ENCODE results near the gene GPR45. TPM values are rescaled to one million over a fixed set of nuclear protein-coding genes. Genes with fewer than 3 reads are reported as not detected.

GPR45 gene
- total RNA-seq, 1 donor from 2014 or later: not detected

DNA sequence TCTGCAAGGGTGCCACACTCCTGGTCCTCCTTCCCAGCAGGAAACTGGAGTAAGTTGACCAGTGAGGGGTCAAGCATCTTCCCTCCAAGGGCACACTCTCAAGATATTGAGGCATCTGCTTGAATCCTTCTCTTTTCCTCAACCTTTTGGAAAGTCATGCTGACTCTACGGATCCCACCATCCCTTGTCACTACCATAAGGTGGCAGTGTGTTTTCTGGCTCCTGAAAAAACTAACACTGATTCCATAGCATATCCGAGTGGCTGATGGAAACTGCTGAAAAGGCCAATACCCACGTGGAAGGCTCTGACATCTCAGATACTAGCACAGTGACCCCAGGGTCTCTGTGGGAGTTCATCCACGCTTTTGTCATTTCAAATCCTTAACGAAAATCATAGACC, 37.1 kb downstream of the GPR45 start:
- intact Hi-C loops (cut with DNase I): no loop called here
- ATAC-seq (no peak), DNase-seq (no peak)
- no peak overlapping the region for H3K27ac ChIP-seq
- peaks cover 96% of the 10 kb centered on the region for H3K36me3 ChIP-seq
- TF ChIP-seq, protein P1, sequence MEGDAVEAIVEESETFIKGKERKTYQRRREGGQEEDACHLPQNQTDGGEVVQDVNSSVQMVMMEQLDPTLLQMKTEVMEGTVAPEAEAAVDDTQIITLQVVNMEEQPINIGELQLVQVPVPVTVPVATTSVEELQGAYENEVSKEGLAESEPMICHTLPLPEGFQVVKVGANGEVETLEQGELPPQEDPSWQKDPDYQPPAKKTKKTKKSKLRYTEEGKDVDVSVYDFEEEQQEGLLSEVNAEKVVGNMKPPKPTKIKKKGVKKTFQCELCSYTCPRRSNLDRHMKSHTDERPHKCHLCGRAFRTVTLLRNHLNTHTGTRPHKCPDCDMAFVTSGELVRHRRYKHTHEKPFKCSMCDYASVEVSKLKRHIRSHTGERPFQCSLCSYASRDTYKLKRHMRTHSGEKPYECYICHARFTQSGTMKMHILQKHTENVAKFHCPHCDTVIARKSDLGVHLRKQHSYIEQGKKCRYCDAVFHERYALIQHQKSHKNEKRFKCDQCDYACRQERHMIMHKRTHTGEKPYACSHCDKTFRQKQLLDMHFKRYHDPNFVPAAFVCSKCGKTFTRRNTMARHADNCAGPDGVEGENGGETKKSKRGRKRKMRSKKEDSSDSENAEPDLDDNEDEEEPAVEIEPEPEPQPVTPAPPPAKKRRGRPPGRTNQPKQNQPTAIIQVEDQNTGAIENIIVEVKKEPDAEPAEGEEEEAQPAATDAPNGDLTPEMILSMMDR (IDR thresholded peaks at IDR 0.05): no peak
- H3K4me1 ChIP-seq: no peaks in the 10 kb centered on the region
- H3K9me3 ChIP-seq: no peaks in the 10 kb centered on the region
- H3K4me3 ChIP-seq: no peak overlapping the region
- no peaks in the 10 kb centered on the region for H3K27me3 ChIP-seq (ENCODE audit: low read depth)

DNA sequence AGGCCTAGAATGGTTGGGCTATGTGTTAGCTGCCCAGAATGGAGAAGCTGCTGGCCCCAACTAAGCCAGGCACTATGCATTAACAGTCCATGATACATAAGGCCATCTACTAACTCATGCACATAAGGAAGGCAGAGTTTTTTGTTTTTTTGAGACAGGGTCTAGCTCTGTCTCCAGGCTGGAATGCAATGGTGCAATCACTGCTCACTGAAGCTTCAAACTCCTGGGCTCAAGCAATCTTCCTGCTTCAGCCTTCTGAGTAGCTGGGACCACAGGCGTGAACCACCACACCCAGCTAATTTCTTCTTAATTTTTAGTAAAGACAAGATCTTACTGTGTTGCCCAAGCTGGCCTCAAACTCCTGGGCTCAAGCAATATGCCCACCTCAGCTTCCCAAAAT, 37.6 kb downstream of the GPR45 start:
- Histone ChIP-seq H3K4me3 (no peak overlapping the region), H3K4me1 (no peaks in the 10 kb centered on the region), H3K36me3 (peaks cover 96% of the 10 kb centered on the region), H3K27me3 (ENCODE audit: low read depth) (no peaks in the 10 kb centered on the region), H3K27ac (no peak overlapping the region), H3K9me3 (no peaks in the 10 kb centered on the region)
- DNase-seq (no peak), ATAC-seq (no peak)
- intact Hi-C loops (cut with DNase I): no loop called here
- TF ChIP-seq, protein P1 (IDR thresholded peaks at IDR 0.05): no peak

DNA sequence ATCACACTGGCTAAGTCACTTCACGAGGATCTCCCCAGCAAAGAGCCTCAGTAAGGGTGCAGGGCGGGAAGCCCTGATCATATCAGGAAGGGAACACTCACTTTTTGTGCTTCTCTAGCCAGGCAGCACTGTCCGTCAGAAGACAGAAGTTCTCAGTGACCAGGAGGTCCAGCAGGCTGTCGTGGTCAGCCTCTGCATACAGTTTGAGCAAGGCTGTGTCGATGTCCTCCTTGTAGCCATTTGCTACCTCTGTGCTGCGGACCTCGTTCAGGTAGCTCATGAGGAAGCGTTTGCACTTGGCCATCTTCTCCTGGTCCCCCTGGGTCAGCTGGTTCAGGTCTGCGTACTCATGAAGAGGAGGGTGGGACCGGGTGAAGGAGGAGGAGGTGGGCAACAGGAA, 38.7 kb downstream of the GPR45 start:
- H3K27me3 ChIP-seq (ENCODE audit: low read depth): no peaks in the 10 kb centered on the region
- DNase-seq (no peak), ATAC-seq (no peak)
- no peak overlapping the region for H3K27ac ChIP-seq
- TF ChIP-seq, protein P1 (IDR thresholded peaks at IDR 0.05): no peak
- no peaks in the 10 kb centered on the region for H3K4me1 ChIP-seq
- peaks cover 96% of the 10 kb centered on the region for H3K36me3 ChIP-seq
- H3K4me3 ChIP-seq: no peak overlapping the region
- no peaks in the 10 kb centered on the region for H3K9me3 ChIP-seq
- intact Hi-C loops (cut with DNase I): no loop called here

DNA sequence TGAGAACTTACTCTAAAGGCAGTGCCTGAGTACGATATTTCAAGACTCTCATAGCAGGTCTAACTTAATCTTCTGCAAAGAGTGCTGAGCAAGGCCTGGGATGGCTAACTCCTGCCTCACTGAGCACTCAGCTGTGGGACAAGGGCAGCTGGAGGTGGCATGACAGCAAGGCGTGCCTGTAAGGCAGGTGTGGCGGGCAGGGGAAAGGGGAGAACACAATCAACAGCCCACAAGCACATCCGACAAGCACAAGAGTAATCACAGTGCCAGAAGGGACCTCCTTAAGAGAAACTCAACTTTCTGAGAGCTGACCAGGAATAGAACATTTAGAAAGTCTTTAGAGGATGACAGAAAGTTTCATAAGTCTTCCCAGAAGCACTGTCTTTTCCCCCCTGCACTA, 42.0 kb downstream of the GPR45 start:
- TF ChIP-seq, protein P1 (IDR thresholded peaks at IDR 0.05): no peak
- H3K4me3 ChIP-seq: no peak overlapping the region
- ATAC-seq: no peak
- H3K36me3 ChIP-seq: peaks cover 91% of the 10 kb centered on the region
- no peak overlapping the region for H3K27ac ChIP-seq
- DNase-seq: no peak
- H3K9me3 ChIP-seq: no peaks in the 10 kb centered on the region
- H3K4me1 ChIP-seq: no peaks in the 10 kb centered on the region
- intact Hi-C loops (cut with DNase I): no loop called here
- no peaks in the 10 kb centered on the region for H3K27me3 ChIP-seq (ENCODE audit: low read depth)

DNA sequence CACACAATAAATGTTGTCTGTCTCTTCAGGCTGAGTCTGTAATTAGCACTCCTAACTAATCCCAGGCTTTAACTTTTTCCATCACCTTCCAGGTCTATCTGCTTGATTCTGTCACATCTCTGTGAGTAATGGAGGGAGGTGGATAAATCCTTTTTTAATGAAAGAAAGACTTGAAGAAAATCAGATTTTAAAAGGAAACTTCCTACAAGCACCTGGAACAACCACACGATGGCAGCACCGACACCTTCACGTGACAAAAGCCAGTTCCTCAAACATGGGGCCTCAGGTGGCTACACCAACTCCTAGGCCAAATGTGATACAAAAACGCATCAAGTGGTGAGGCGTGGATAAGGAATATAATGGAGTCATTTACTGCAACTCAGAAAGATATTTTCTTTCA, 46.1 kb downstream of the GPR45 start:
- Histone ChIP-seq H3K36me3 (peaks cover 89% of the 10 kb centered on the region), H3K27me3 (ENCODE audit: low read depth) (no peaks in the 10 kb centered on the region), H3K4me3 (no peak overlapping the region), H3K4me1 (no peaks in the 10 kb centered on the region), H3K27ac (no peak overlapping the region), H3K9me3 (no peaks in the 10 kb centered on the region)
- DNase-seq (no peak), ATAC-seq (no peak)
- intact Hi-C loops (cut with DNase I): no loop called here
- TF ChIP-seq, protein P1 (IDR thresholded peaks at IDR 0.05): peak; percentile 34

DNA sequence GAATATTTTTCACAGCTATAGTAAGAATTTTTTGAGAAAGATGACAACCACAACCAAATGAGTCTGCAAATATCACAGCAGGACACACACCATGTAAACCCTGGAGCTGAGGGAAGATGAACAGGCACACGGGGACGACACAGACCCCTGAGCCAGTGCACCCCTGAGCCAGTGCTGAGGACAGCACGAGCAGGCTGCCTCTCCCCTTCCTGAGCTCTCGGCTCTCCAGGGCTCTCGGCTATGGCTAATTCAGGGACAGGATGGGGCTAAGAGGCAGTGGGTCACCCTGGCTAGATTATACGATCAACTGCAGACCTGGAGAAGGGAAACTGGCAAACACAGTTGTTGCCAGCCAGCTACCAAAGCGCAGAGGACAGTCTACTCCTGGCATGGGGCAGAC, 46.6 kb downstream of the GPR45 start:
- Histone ChIP-seq H3K27ac (no peak overlapping the region), H3K4me1 (no peaks in the 10 kb centered on the region), H3K36me3 (peaks cover 89% of the 10 kb centered on the region), H3K27me3 (ENCODE audit: low read depth) (no peaks in the 10 kb centered on the region), H3K4me3 (no peak overlapping the region), H3K9me3 (no peaks in the 10 kb centered on the region)
- no peak for DNase-seq
- ATAC-seq: peak in 1 of 2 donors; percentile 9
- TF ChIP-seq, protein P1 (IDR thresholded peaks at IDR 0.05): no peak
- intact Hi-C loops (cut with DNase I): no loop called here
